Activated T-helper 2 cell treated with anti-CD3 and anti-CD28 coated beads, Interferon-gamma antibody, Interleukin-2, Interleukin-4, amounts not matched to agents 10 μg/mL and 5 μg/mL and 100 μg/mL, durations not matched to agents 14 hours and 24 hours and 36 hours (primary cell): Measurements from ENCODE around the gene HDLBP. TPM values are rescaled to one million over a fixed set of nuclear protein-coding genes. Genes with fewer than 3 reads are reported as not detected.
"Not testable (repeated sequence)": the region's sequence is repeated elsewhere in the genome, so short reads cannot be mapped to it uniquely, and the experiment has no call there.

ENCODE experiments used
- DNase-seq: peaks from one replicate; pipeline ENCODE4 v3.0.0; 2021; ENCODE audit warnings: low spot score
- H3K27ac Mint-ChIP-seq: one replicate; pipeline ENCODE4 v1.8.0; 2021; ENCODE audit warnings: mixed read lengths
- H3K27me3 Mint-ChIP-seq: one replicate; pipeline ENCODE4 v1.8.0; 2021; ENCODE audit warnings: low read depth, mixed read lengths
- H3K36me3 Mint-ChIP-seq: one replicate; pipeline ENCODE4 v1.8.0; 2021; ENCODE audit warnings: low read depth, mixed read lengths
- H3K4me1 Mint-ChIP-seq: one replicate; pipeline ENCODE4 v1.8.0; 2021; ENCODE audit warnings: low read depth, mixed read lengths
- H3K4me3 Mint-ChIP-seq: one replicate; pipeline ENCODE4 v1.8.0; 2021; ENCODE audit warnings: low read depth, mild to moderate bottlenecking, moderate library complexity, mixed read lengths
- H3K9me3 Mint-ChIP-seq: one replicate; pipeline ENCODE4 v1.8.0; 2021; ENCODE audit warnings: mixed read lengths
- intact Hi-C: fragments of 100-400 bp; cut with micrococcal nuclease; formaldehyde crosslinking; loops from one replicate; pipeline ENCODE4 v1.15.1; 2023
- total RNA-seq: library from RNA; stranded (reverse); gene quantifications from 2 replicates; pipeline ENCODE4 v1.2.3, GENCODE V29; 2022

Gene HDLBP
- total RNA-seq, 1 donor from 2014 or later = 282 TPM

GRCh38 chr2:241309684-241310117 is 5.8 kb downstream of the HDLBP start:
- Mint-ChIP-seq H3K27ac (peak overlapping the region; percentile 82), H3K9me3 (no peaks in the 10 kb centered on the region), H3K4me3 (peak overlapping the region; percentile 56), H3K4me1 (peaks cover 55% of the 10 kb centered on the region), H3K27me3 (no peaks in the 10 kb centered on the region), H3K36me3 (peaks cover 33% of the 10 kb centered on the region)
- DNase-seq = peak; percentile 51
- intact Hi-C loops = loop anchor here (10.0 kb wide), 1 partner anchor 1285 kb away; the partner anchor contains the start of gene NDUFA10

DNA sequence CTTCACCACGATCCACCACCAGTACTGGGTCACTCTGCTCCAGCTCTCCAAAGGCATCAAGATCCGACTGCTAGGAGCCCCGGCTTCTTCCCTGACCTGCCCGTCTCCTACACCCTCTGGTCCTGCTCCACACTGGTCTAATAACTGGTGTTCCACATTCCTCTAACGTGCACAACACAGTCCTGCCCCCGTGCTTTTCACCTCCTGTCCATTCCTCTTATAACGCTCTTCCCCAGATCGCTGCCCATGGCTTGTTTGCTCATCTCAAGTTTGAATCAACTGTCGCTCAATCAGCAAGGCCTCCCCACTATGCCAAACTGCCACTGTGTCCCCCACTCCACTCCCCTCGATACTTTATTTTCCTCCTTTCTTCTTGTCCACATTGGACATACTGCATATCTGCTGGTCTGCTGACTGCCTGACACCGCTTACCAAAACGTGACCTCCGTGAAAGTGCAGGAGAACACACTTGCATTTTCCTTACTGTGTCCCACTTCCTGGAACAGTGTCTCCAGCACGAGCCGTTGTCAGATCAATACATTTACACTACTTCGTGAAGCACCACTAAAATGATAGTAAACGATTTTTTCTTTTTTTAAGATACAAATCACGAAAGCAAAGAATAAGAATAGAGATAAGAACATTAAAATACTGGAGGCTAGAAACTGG is 6.5 kb downstream of the HDLBP start:
- H3K9me3 Mint-ChIP-seq = no peaks in the 10 kb centered on the region
- no peak overlapping the region for H3K27ac Mint-ChIP-seq
- peaks cover 33% of the 10 kb centered on the region for H3K36me3 Mint-ChIP-seq
- intact Hi-C loops = no loop called here
- no peak for DNase-seq
- H3K27me3 Mint-ChIP-seq = no peaks in the 10 kb centered on the region
- no peak overlapping the region for H3K4me3 Mint-ChIP-seq
- peaks cover 56% of the 10 kb centered on the region for H3K4me1 Mint-ChIP-seq

- no peak for DNase-seq
- no peaks in the 10 kb centered on the region for H3K9me3 Mint-ChIP-seq
- H3K27me3 Mint-ChIP-seq = no peaks in the 10 kb centered on the region
- no peak overlapping the region for H3K27ac Mint-ChIP-seq
- intact Hi-C loops = no loop called here
- no peak overlapping the region for H3K4me3 Mint-ChIP-seq
- H3K36me3 Mint-ChIP-seq = peaks cover 33% of the 10 kb centered on the region
- peaks cover 53% of the 10 kb centered on the region for H3K4me1 Mint-ChIP-seq
Observed at GRCh38 chr2:241308267-241308666, 7.2 kb downstream of the HDLBP start.

- no peaks in the 10 kb centered on the region for H3K27me3 Mint-ChIP-seq
- peaks cover 27% of the 10 kb centered on the region for H3K36me3 Mint-ChIP-seq
- no peak overlapping the region for H3K27ac Mint-ChIP-seq
- DNase-seq = no peak
- intact Hi-C loops = no loop called here
- H3K4me3 Mint-ChIP-seq = no peak overlapping the region
- H3K4me1 Mint-ChIP-seq = peaks cover 49% of the 10 kb centered on the region
- no peaks in the 10 kb centered on the region for H3K9me3 Mint-ChIP-seq
Observed at GRCh38 chr2:241307055-241307454, 8.4 kb downstream of the HDLBP start.

- peaks cover 32% of the 10 kb centered on the region for H3K4me1 Mint-ChIP-seq
- no peaks in the 10 kb centered on the region for H3K27me3 Mint-ChIP-seq
- H3K9me3 Mint-ChIP-seq = no peaks in the 10 kb centered on the region
- no peak overlapping the region for H3K27ac Mint-ChIP-seq
- peaks cover 12% of the 10 kb centered on the region for H3K36me3 Mint-ChIP-seq
- DNase-seq = no peak
- H3K4me3 Mint-ChIP-seq = no peak overlapping the region
- intact Hi-C loops = no loop called here
Observed at GRCh38 chr2:241304039-241304670, 11.3 kb downstream of the HDLBP start.

DNA sequence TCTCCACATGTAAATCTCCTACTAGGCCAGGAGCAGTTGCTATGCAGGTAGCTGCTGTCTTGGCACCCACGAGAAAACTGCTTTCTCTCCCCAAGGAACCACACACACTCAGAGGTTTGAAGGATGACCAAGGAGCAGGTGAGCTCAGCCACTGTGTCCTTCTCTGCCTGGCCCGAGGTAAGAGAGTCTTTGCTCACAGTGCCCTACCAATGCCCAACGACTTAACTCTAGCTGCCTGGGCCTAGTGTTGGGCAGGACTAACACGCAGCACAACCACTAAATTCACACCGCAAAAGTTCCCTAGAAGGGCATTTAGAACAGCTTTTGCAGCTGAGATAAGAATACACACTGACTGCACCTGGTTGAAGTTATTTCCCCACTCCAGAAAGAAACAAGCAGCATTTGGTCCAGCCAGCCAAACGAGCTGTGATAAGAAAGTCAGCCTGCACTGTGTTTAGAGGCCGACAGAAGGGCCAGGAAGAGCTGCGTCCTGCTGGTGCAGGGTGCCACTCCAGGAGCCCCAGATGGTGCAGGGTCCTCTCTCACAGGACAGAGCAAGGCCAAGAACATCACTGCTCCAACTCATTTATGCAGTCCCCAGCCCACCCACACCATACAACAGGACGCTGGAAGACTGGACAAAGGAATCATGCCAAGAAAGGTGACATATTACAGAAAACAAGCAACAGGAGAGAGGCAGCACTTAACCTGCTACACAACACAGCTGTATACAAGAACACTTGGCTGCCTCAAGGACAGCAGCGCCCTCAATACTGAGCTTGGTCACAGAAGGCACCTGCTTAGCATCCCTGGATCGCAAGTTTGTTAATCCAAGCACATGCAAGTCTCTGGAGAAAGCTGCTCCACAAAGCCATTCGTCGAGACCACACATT is 12.5 kb downstream of the HDLBP start:
- H3K27me3 Mint-ChIP-seq = no peaks in the 10 kb centered on the region
- H3K9me3 Mint-ChIP-seq = no peaks in the 10 kb centered on the region
- peaks cover 33% of the 10 kb centered on the region for H3K4me1 Mint-ChIP-seq
- no peak overlapping the region for H3K4me3 Mint-ChIP-seq
- H3K27ac Mint-ChIP-seq = peak overlapping the region; percentile 18
- H3K36me3 Mint-ChIP-seq = peaks cover 10% of the 10 kb centered on the region
- no peak for DNase-seq
- intact Hi-C loops = no loop called here

DNA sequence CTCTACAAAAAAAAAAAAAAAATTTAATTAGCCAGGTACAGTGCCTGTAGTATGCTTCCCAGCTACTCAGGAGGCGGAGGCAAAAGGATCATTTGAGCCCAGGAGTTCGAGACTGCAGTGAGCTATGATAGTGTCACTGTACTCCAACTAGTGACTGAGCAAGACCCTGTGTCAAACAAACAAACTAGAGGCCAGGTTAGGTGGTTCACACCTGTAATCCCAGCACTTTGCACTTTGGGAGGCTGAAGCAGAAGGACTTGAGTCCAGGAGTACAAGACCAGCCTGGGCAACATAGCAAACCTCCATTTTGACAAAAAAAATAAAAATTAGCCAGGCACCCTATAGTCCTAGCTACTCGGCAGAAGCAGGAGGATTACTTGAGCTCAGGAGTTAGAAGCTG is 13.4 kb downstream of the HDLBP start:
- H3K4me3 Mint-ChIP-seq = no peak overlapping the region
- no peak overlapping the region for H3K27ac Mint-ChIP-seq
- no peaks in the 10 kb centered on the region for H3K27me3 Mint-ChIP-seq
- peaks cover 31% of the 10 kb centered on the region for H3K4me1 Mint-ChIP-seq
- no peak for DNase-seq
- intact Hi-C loops = no loop called here
- no peaks in the 10 kb centered on the region for H3K9me3 Mint-ChIP-seq
- H3K36me3 Mint-ChIP-seq = peaks cover 11% of the 10 kb centered on the region

DNA sequence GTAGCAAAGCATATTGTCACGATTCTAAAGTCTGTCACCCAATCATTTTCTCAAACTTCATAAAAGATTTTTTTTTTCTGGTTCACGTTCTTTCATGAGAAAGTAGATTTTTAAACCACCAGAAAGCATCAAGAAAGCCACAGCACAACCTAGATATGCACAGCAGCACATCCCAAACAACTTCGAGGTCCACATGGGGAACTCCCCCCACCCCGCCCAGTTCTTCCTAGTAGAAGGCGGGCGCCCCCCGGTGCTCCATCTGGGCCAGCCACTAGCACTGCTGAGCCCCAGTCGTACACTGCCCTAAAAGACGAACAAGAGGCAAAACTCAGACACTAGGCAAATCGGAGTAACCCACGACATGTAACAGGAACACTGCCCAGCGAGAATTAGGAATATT is 15.5 kb downstream of the HDLBP start:
- no peak overlapping the region for H3K27ac Mint-ChIP-seq
- no peak overlapping the region for H3K4me3 Mint-ChIP-seq
- H3K27me3 Mint-ChIP-seq = no peaks in the 10 kb centered on the region
- intact Hi-C loops = no loop called here
- H3K9me3 Mint-ChIP-seq = no peaks in the 10 kb centered on the region
- peaks cover 15% of the 10 kb centered on the region for H3K36me3 Mint-ChIP-seq
- no peak for DNase-seq
- peaks cover 31% of the 10 kb centered on the region for H3K4me1 Mint-ChIP-seq

DNA sequence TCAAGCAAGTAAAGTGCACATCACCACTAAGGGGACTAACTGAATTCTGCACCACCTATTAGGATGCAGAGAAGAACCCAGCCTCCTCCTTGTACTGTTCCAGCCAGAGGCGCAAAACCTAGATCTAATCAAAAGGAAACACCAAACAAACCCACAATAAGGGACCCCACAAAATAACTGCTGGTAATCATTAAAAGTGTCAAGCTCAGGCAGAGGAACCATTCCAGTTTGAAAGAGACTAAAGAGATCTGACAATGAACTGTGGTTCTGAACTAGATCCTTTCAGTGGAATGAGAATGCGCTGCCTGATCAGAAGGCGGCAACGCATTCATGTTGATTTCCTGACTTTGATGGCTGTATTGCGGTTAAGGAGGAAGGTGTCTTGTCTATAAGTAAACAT is 16.8 kb downstream of the HDLBP start:
- no peaks in the 10 kb centered on the region for H3K27me3 Mint-ChIP-seq
- H3K36me3 Mint-ChIP-seq = peaks cover 15% of the 10 kb centered on the region
- no peak for DNase-seq
- H3K27ac Mint-ChIP-seq = peak overlapping the region; percentile 9
- intact Hi-C loops = no loop called here
- peak overlapping the region; percentile 17 for H3K4me3 Mint-ChIP-seq
- H3K9me3 Mint-ChIP-seq = no peaks in the 10 kb centered on the region
- H3K4me1 Mint-ChIP-seq = peaks cover 27% of the 10 kb centered on the region

DNA sequence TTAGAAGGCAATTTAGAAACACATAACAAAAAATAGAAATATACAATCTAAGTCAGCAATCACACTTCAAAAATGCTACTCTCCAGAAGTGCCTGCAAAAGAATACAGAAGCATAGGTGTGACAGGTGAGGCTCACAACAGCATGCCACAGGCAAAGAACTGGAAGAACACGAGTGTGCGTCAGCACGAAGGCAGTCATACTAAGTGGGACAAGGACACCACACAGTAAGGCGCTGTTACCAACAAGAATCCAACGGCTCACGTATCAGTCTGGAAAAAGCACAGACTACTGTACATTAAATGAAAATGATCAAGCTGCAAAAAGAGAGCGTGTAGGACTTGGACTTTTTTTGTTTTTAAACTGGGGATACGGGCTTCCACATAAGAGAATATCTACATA is 18.7 kb downstream of the HDLBP start:
- H3K36me3 Mint-ChIP-seq = peaks cover 15% of the 10 kb centered on the region
- H3K9me3 Mint-ChIP-seq = no peaks in the 10 kb centered on the region
- intact Hi-C loops = no loop called here
- no peak for DNase-seq
- no peaks in the 10 kb centered on the region for H3K27me3 Mint-ChIP-seq
- H3K27ac Mint-ChIP-seq = no peak overlapping the region
- H3K4me1 Mint-ChIP-seq = peaks cover 29% of the 10 kb centered on the region
- no peak overlapping the region for H3K4me3 Mint-ChIP-seq

DNA sequence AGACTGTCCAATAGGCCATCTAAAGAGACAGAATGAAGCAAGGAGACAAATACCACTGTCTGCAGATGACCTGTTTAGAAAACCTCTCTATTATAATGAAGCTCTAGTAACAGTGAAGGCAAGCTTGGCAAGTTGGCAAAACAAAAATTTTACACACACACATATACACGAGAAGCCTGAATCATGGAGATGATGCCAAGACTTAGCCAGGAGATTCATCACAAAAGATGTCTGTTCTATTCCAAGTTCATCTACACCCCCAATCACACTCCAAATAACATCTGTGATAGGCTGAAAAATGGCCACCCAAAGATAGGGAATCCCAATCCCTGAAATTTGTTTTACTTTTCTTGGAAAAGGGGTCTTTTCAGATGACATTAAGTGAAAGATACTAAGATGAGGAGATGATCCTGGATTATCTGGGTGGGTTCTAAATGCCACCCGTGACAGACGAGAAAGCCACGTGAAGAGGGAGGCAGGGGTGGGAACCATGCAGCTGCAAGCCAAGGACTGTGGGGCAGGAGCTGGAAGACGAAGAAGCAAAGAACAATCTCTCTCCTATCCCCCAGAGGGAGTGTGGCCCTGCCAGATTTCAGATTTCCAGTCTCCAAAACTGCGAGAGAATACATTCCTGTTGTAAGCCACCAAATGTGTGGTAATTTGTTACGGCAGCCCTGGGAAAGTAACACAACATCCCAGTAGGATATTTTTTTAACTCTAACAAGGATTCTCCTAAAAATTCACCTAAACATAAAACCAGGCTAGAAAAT is 20.0 kb downstream of the HDLBP start:
- intact Hi-C loops = no loop called here
- no peak for DNase-seq
- Mint-ChIP-seq H3K36me3 (peaks cover 15% of the 10 kb centered on the region), H3K9me3 (no peaks in the 10 kb centered on the region), H3K4me1 (peaks cover 27% of the 10 kb centered on the region), H3K27me3 (no peaks in the 10 kb centered on the region), H3K4me3 (no peak overlapping the region), H3K27ac (no peak overlapping the region)

DNA sequence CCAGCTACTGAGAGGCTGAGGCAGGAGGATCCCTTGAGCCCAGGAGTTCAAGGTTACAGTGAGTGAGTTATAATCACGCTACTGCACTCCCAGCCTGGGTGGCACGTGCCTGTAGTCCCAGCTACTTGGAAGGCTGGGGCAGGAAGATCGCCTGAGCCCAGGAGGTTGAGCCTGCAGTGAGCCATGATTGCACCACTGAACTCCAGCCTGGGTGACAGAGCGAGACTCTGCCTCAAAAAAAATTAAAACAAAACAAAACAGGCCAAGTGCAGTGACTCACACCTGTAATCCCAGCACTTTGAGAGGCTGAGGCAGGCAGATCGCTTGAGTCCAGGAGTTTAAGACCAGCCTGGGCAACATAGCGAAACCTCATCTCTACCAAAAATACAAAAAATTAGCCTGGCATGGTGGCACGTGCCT is 22.1 kb downstream of the HDLBP start:
- H3K27me3 Mint-ChIP-seq, DNase-seq, H3K9me3 Mint-ChIP-seq, intact Hi-C loops, H3K4me3 Mint-ChIP-seq, H3K27ac Mint-ChIP-seq: not testable (repeated sequence)
- H3K36me3 Mint-ChIP-seq = peaks cover 26% of the 10 kb centered on the region
- H3K4me1 Mint-ChIP-seq = peaks cover 26% of the 10 kb centered on the region
